IPS-NIHi11 (cell line): ENCODE results near the gene KCNA10.
A peak's percentile ranks its signal among the peaks of the same experiment; 100 is the strongest.

Experiments
- DNase-seq: peaks from one replicate; pipeline ENCODE4 v3.0.0; 2012; ENCODE audit warnings: mixed read lengths, low spot score

Gene KCNA10

GRCh38 chr1:110519125-110519810 lies at the start of gene KCNA10:
TSS of gene KCNA10 (minus strand) at chr1:110519175. CDS start at chr1:110518787, 388 bp downstream.
- no peak for DNase-seq

- no peak for DNase-seq
Measured at GRCh38 chr1:110566836-110567235, 47.9 kb upstream of the KCNA10 start.

- no peak for DNase-seq
Measured at GRCh38 chr1:110565565-110565964, 46.6 kb upstream of the KCNA10 start.

GRCh38 chr1:110563089-110563488 lies 44.1 kb upstream of the KCNA10 start:
- no peak for DNase-seq

GRCh38 chr1:110561596-110561995 lies 42.6 kb upstream of the KCNA10 start:
- no peak for DNase-seq

- DNase-seq, result no peak
Measured at GRCh38 chr1:110559157-110559556, 40.2 kb upstream of the KCNA10 start.

- no peak for DNase-seq
Measured at GRCh38 chr1:110557481-110557880, 38.5 kb upstream of the KCNA10 start.

- no peak for DNase-seq
Measured at GRCh38 chr1:110556471-110556807, 37.5 kb upstream of the KCNA10 start.

GRCh38 chr1:110555807-110556470 lies 37.0 kb upstream of the KCNA10 start:
- DNase-seq, result no peak

- DNase-seq, result peak; percentile 85
Measured at GRCh38 chr1:110554871-110555801, 36.2 kb upstream of the KCNA10 start.

GRCh38 chr1:110551278-110551809 lies 32.4 kb upstream of the KCNA10 start:
- no peak for DNase-seq

- no peak for DNase-seq
Measured at GRCh38 chr1:110549831-110550230, 30.9 kb upstream of the KCNA10 start.

- peak; percentile 62 for DNase-seq
Measured at GRCh38 chr1:110548381-110548780, 29.4 kb upstream of the KCNA10 start.

- DNase-seq, result no peak
Measured at GRCh38 chr1:110547017-110547416, 28.0 kb upstream of the KCNA10 start.

- no peak for DNase-seq
Measured at GRCh38 chr1:110545492-110545891, 26.5 kb upstream of the KCNA10 start.

- DNase-seq, result no peak
Measured at GRCh38 chr1:110544753-110545152, 25.8 kb upstream of the KCNA10 start.

- DNase-seq, result peak; percentile 73
Measured at GRCh38 chr1:110542725-110543124, 23.8 kb upstream of the KCNA10 start.

GRCh38 chr1:110541906-110542395 lies 23.0 kb upstream of the KCNA10 start:
- DNase-seq, result no peak

GRCh38 chr1:110540891-110541685 lies 22.1 kb upstream of the KCNA10 start:
- no peak for DNase-seq

- DNase-seq, result no peak
Measured at GRCh38 chr1:110538921-110539320, 19.9 kb upstream of the KCNA10 start.

- DNase-seq, result no peak
Measured at GRCh38 chr1:110538075-110538474, 19.1 kb upstream of the KCNA10 start.
